Suprapubic skin (tissue), 4 donors: ENCODE measurements around the gene ARF6. TPM values are rescaled to one million over a fixed set of nuclear protein-coding genes. Genes with fewer than 3 reads are reported as not detected.
"Not testable (repeated sequence)": the region's sequence is repeated elsewhere in the genome, so short reads cannot be mapped to it uniquely, and the experiment has no call there.

Experiments used
- DNase-seq, 2 donors: peaks; one replicate each; pipeline ENCODE4 v3.0.0-alpha.2; 2019; ENCODE audit warnings: low spot score in 2 of 2
- H3K27ac ChIP-seq: fragments of 200-600 bp; sonication (generic); one replicate; pipeline ENCODE4 v1.5.1; 2019
- H3K27me3 ChIP-seq: fragments of 200-600 bp; sonication (generic); one replicate; pipeline ENCODE4 v1.5.1; 2019
- H3K36me3 ChIP-seq: fragments of 200-600 bp; sonication (generic); one replicate; pipeline ENCODE4 v1.5.1; 2019
- H3K4me1 ChIP-seq: fragments of 200-600 bp; sonication (generic); one replicate; pipeline ENCODE4 v1.5.1; 2019
- H3K4me3 ChIP-seq: fragments of 200-600 bp; sonication (generic); one replicate; pipeline ENCODE4 v1.5.1; 2019; ENCODE audit warnings: mild to moderate bottlenecking
- H3K9me3 ChIP-seq: fragments of 200-600 bp; sonication (generic); one replicate; pipeline ENCODE4 v1.5.1; 2019
- EP300 ChIP-seq: sonication (generic); formaldehyde crosslinking; IDR thresholded peaks from one replicate; pipeline ENCODE4 v1.6.1; 2017; ENCODE audit warnings: antibody characterized with exemption
- POLR2A ChIP-seq, 2 donors: fragments of 450-650 bp; IDR thresholded peaks; one replicate each; pipeline ENCODE4 v1.6.1; 2017; ENCODE audit warnings: antibody characterized with exemption in 2 of 2, mild to moderate bottlenecking in 2 of 2, moderate library complexity in 2 of 2
- POLR2AphosphoS5 ChIP-seq, 3 donors: sonication (generic); formaldehyde crosslinking; IDR thresholded peaks; one replicate each; pipeline ENCODE4 v1.6.1; 2017; ENCODE audit warnings: antibody characterized with exemption in 3 of 3
- WGBS: methylation state at CpG from one replicate; pipeline ENCODE4 v1.1.5; 2018; 5-methylcytosine and 5-hydroxymethylcytosine counted together
- total RNA-seq, 4 donors: library from RNA; depleted of rRNA; stranded (reverse); fragments of >200 nt; gene quantifications; one replicate each; pipeline ENCODE4 v1.1.0, GENCODE V29; 2016
- TF ChIP-seq, protein P1 (sequence below), 2 donors: fragments of 200-600 bp in 1 of 2; fragments of 450-650 bp in 1 of 2; sonication (generic) in 1 of 2; IDR thresholded peaks; one replicate each; pipeline ENCODE4 v1.5.1; 2016 to 2019; ENCODE audit warnings: antibody characterized with exemption in 2 of 2, mild to moderate bottlenecking in 1 of 2, moderate library complexity in 1 of 2

ARF6 gene
- total RNA-seq, 4 donors from 2014 or later = 48.0 to 125 (median 85.3) TPM

- WGBS = 96% methylated on average over 3 of the region's 3 CpGs
- TF ChIP-seq EP300 (no peak), POLR2A (IDR thresholded peaks at IDR 0.05) (no peak), POLR2AphosphoS5 (IDR thresholded peaks at IDR 0.05) (no peak)
- TF ChIP-seq, protein P1, sequence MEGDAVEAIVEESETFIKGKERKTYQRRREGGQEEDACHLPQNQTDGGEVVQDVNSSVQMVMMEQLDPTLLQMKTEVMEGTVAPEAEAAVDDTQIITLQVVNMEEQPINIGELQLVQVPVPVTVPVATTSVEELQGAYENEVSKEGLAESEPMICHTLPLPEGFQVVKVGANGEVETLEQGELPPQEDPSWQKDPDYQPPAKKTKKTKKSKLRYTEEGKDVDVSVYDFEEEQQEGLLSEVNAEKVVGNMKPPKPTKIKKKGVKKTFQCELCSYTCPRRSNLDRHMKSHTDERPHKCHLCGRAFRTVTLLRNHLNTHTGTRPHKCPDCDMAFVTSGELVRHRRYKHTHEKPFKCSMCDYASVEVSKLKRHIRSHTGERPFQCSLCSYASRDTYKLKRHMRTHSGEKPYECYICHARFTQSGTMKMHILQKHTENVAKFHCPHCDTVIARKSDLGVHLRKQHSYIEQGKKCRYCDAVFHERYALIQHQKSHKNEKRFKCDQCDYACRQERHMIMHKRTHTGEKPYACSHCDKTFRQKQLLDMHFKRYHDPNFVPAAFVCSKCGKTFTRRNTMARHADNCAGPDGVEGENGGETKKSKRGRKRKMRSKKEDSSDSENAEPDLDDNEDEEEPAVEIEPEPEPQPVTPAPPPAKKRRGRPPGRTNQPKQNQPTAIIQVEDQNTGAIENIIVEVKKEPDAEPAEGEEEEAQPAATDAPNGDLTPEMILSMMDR (IDR thresholded peaks at IDR 0.05) = no peak
- no peak for DNase-seq
- Histone ChIP-seq H3K9me3 (no peaks in the 10 kb centered on the region), H3K27ac (no peak overlapping the region), H3K4me3 (no peak overlapping the region), H3K36me3 (no peaks in the 10 kb centered on the region), H3K27me3 (no peaks in the 10 kb centered on the region), H3K4me1 (no peaks in the 10 kb centered on the region)
These were observed 42.6 kb downstream of the ARF6 start for GRCh38 chr14:49935526-49935925.

GRCh38 chr14:49936246-49936645, 43.4 kb downstream of the ARF6 start:
- not testable (repeated sequence) for H3K27me3 ChIP-seq, H3K27ac ChIP-seq, H3K9me3 ChIP-seq, H3K4me3 ChIP-seq, H3K4me1 ChIP-seq, DNase-seq, H3K36me3 ChIP-seq
- 95% methylated on average over 2 of the region's 2 CpGs for WGBS

GRCh38 chr14:49936882-49937281, 44.0 kb downstream of the ARF6 start:
- 89% methylated on average over 5 of the region's 5 CpGs for WGBS
- not testable (repeated sequence) for H3K4me3 ChIP-seq, DNase-seq, H3K9me3 ChIP-seq, H3K36me3 ChIP-seq, H3K27me3 ChIP-seq, H3K27ac ChIP-seq, H3K4me1 ChIP-seq

DNA sequence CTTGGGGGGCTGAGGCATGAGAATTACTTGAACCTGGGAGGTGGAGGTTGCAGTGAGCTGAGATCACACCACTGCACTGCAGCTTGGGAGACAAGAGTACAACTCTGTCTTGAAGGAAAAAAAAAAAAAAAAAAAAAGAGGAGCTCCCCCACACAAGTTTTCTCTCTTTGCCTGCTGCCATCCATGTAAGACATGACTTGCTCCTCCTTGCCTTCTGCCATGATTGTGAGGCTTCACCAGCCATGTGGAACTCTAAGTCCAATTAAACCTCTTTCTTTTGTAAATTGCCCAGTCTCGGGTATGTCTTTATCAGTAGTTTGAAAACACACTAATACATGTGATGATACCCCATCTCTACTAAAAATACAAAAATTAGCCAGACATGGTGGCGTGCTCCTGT, 46.3 kb downstream of the ARF6 start:
- H3K27me3 ChIP-seq, H3K36me3 ChIP-seq, H3K27ac ChIP-seq, H3K4me3 ChIP-seq, H3K4me1 ChIP-seq, H3K9me3 ChIP-seq, DNase-seq: not testable (repeated sequence)
- 96% methylated on average over 2 of the region's 2 CpGs for WGBS

DNA sequence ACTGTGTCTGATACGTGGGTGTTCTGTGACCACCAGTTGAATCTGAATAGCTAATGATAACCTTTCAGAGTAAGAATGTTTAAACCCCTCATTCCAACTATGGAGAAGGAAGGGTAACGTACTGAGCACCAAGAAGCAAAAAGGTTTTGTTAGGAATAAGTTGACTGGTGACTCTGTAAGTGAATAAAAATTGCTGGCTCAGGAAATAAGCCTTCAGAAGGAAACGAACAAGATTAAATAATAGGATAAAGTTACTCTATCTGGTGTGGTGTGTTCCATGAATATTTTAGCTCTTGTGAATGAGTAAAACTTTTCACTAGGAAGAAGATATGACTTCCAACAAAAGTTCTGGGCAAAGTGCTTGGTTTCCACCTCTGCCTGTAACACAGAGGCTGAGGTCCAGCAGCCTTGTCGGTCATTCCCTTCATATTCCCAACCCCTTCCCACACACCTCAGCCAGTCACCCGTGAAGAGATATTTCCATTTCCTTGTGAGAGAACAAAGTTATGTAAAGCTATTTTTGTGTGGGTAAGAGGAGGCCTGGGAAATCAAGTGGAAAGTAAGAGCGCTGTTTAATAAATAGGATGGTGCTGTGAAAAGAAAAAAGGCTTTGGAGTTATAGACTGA, 47.1 kb downstream of the ARF6 start:
- WGBS = 76% methylated on average over 6 of the region's 6 CpGs
- Histone ChIP-seq H3K36me3 (no peaks in the 10 kb centered on the region), H3K4me3 (no peak overlapping the region), H3K4me1 (peaks cover 7% of the 10 kb centered on the region), H3K9me3 (no peaks in the 10 kb centered on the region), H3K27me3 (no peaks in the 10 kb centered on the region), H3K27ac (no peak overlapping the region)
- no peak for TF ChIP-seq EP300
- TF ChIP-seq, protein P1 (IDR thresholded peaks at IDR 0.05) = no peak
- no peak for DNase-seq

- no peak overlapping the region for H3K27ac ChIP-seq
- 64% methylated on average over 1 of the region's 1 CpG for WGBS
- DNase-seq = no peak
These were observed 48.0 kb downstream of the ARF6 start for GRCh38 chr14:49940808-49941421.

GRCh38 chr14:49942090-49942489, 49.2 kb downstream of the ARF6 start:
- no peak overlapping the region for H3K4me3 ChIP-seq
- WGBS = 47% methylated on average over 2 of the region's 2 CpGs

More at GRCh38 chr14:49940808-49941421, 48.0 kb downstream of the ARF6 start:
- H3K9me3 ChIP-seq = no peaks in the 10 kb centered on the region
- H3K27me3 ChIP-seq = no peaks in the 10 kb centered on the region
- H3K4me1 ChIP-seq = peaks cover 14% of the 10 kb centered on the region
- H3K36me3 ChIP-seq = no peaks in the 10 kb centered on the region
- TF ChIP-seq POLR2A (IDR thresholded peaks at IDR 0.05) = no peak
- no peak overlapping the region for H3K4me3 ChIP-seq

More at GRCh38 chr14:49942090-49942489, 49.2 kb downstream of the ARF6 start:
- no peaks in the 10 kb centered on the region for H3K9me3 ChIP-seq
- DNase-seq = no peak
- no peak overlapping the region for H3K27ac ChIP-seq
- TF ChIP-seq, protein P1 (IDR thresholded peaks at IDR 0.05) = no peak
- no peak for TF ChIP-seq EP300
- no peak for TF ChIP-seq POLR2AphosphoS5 (IDR thresholded peaks at IDR 0.05)
- no peak for TF ChIP-seq POLR2A (IDR thresholded peaks at IDR 0.05)
- no peaks in the 10 kb centered on the region for H3K27me3 ChIP-seq
- no peaks in the 10 kb centered on the region for H3K36me3 ChIP-seq
- H3K4me1 ChIP-seq = peaks cover 26% of the 10 kb centered on the region
